Middle frontal gyrus (tissue), 1 donor: ENCODE data around the gene TEX19.
"Not testable (repeated sequence)": the region's sequence is repeated elsewhere in the genome, so short reads cannot be mapped to it uniquely, and the experiment has no call there.

Experiments
- DNase-seq: peaks from one replicate; pipeline ENCODE4 v3.0.0-alpha.2; 2015; ENCODE audit warnings: low spot score; ENCODE audit errors: extremely low spot score

TEX19 gene

DNA sequence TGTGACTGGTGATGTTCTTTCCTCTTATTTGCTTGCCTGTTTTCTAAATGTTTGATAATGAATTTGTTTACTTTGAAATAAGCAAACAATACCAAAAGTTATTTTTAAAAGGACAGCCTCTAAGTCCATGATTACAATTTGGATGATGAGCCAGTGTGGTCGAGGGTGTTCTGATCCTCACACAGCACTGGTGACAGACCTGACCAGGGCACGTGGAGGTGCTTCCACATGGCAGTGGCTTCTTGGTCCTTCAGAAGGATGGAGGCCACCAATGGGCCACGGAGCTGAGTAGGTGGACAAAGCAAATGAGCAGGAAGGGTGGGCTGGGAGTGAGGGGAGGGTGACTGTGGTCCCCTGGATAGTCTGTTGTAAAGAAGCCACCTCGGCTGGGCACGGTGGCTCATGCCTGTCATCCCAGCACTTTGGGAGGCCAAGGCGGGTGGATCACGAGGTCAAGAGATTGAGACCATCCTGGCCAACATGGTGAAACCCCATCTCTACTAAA lies 4.2 kb upstream of the TEX19 start:
- no peak for DNase-seq

DNA sequence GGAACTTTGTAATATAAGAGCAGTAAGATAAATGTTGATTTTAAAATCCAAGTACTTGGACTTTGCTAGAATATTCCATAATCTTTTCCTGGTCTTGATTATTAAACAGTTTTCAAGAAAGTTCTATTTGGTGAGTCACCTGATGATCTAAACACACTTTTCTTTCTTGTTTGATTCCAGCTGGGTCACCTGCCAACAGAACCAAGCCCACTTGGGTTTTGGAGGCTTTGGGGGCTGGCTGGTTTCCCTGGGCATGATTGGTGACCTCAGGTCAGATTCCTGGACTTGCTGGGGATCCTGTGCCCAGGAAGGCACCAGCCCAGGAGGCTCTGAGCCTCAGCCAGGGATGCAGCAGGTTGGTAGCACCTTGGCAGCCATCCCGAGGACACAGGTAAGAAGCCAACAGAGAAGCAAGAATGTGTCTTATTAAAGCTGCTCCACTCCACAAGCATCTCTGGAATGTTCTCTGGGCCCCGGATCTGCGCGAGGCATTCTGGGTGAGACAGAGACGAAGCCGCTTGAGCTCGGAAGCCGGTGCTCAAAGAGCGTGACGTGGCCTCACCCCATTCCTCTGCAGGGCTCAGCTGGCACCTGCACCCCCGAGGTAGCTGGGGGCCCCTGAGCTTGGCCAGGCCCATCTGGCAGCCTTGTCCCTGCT lies 3.1 kb upstream of the TEX19 start:
- DNase-seq = no peak

DNA sequence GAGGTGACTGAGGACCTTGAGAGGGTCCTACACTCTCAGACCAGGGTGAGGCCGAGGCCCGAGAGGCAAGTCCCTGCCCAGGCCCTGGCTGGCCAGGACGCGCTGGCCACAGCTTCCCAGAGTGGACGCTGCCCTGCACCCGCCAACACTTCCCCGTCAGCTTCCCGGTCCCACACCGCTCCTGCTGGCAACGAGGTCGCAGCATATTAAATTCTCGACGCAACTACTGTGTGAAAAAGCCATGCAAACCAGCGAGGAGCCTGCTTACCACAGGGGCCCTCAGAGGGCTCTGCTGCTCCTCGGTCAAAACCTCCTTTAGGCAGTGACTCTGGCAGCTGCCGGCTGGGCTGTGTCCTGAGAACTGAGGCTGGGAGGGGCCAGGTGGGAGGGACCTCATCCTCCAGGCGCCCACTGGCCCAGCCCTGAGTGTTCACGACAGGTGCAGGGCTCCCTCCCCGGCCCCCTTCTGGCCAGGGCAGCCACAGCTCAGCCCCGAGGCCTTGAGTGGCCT lies 2.1 kb upstream of the TEX19 start:
- no peak for DNase-seq

DNA sequence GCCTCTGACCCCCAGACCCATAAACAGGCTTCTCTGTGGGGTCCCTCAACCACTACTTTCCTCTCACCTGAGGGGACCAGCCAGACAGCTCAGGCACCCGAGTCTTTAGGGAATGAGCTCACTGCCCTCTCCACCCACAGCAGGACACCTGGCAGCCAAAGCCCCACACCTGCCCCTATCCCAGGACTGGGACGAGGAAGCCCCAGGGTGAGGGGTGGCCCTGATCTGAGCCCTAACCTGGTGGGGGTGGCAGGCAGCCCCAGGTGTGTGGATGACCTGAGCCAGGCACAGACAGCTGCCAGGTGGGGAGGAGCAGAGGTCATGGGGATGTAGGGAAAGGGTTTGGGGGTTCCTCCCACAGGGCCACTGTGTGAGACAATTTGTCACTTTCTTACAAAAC lies 1.7 kb upstream of the TEX19 start:
- DNase-seq = no peak

DNA sequence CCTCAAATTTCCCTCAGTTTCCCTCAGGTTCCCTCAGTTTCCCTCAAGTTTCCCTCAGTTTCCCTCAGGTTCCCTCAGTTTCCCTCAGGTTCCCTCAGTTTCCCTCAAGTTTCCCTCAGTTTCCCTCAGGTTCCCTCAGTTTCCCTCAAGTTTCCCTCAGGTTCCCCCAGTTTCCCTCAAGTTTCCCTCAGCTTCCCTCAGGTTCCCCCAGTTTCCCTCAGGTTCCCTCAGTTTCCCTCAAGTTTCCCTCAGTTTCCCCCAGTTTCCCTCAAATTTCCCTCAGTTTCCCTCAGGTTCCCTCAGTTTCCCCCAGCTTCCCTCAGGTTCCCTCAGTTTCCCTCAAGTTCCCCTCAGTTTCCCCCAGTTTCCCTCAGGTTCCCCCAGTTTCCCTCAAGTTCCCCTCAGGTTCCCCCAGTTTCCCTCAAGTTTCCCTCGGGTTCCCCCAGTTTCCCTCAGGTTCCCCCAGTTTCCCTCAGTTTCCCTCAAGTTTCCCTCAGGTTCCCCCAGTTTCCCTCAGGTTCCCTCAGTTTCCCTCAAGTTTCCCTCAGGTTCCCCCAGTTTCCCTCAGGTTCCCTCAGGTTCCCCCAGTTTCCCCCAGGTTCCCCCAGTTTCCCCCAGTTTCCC lies 516 bp downstream of the TEX19 start:
- not testable (repeated sequence) for DNase-seq

DNA sequence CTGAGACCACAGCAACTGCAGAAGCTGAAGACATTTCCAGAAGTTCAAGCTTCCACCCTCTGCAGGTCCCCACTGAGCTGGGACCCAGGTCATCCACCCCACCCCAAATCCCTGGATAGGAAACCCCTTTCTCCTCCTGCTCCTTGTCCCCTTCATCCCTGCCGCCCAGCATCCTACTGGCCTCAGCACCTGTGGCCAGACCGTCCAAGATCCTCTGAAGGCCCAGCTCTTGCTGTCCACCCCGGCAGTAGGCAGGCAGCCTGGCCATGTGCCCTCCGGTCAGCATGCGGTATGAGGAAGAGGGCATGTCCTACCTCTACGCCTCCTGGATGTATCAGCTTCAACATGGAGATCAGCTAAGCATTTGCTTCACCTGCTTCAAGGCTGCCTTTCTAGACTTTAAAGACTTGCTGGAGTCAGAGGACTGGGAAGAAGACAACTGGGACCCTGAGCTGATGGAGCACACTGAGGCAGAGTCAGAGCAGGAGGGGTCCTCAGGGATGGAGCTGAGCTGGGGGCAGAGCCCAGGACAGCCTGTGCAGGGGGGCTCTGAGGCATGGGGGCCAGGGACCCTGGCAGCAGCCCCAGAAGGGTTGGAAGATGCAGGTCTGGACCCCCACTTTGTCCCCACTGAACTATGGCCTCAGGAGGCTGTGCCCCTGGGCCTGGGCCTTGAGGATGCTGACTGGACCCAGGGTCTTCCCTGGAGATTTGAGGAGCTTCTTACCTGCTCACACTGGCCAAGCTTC lies 3.0 kb downstream of the TEX19 start:
- DNase-seq = no peak

DNA sequence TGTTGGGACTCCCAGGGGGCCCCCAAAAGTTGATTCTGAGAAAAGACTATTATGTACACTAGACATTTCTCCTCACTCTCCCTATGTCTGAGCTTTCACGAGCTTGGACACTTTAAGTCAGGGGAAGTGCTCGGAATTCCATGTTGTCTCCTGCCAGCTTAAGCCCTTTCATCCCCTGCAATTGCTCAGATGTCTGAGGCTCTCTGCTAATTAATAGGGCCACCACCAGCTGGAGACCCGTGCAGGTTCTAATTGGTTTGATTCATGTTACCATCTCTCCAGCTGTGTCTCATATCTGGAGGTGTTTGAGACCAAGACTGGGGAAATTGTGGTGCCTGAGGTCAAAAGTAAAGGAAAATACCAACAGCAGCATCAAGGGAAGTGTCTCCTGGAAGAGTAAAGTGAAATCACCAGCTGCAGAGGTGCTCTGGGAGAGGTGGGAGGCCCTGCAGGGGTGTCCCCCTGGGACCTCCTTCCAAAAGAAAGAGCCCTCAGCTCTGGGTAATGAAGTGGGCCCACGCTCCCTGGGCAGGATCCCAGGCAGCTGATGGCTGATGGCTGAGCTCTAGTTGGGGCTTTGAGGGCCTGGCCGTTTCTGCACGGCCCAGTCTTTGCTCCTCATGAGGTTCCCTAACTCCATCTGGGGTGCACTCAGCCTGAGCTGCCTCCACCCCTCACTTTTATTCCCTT lies 6.7 kb downstream of the TEX19 start:
- DNase-seq = no peak

DNA sequence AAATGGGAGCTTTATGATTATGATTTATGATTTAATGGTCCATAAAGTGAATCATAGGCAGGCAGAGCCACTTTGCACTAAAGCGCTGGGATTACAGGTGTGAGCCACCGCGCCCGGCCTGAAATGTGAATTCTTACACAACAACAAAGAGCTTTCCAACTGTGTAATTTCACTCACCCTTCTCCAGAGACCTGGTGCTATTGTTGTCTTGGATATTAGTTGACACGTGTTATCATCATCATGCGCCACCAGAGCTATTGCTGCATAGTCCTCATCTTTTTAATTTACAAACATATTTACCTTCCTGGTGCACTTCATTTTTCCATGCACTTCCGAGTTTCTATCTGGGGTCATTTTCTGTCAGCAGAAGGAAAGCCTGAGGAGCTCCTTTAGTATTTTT lies 7.7 kb downstream of the TEX19 start:
- DNase-seq = no peak

DNA sequence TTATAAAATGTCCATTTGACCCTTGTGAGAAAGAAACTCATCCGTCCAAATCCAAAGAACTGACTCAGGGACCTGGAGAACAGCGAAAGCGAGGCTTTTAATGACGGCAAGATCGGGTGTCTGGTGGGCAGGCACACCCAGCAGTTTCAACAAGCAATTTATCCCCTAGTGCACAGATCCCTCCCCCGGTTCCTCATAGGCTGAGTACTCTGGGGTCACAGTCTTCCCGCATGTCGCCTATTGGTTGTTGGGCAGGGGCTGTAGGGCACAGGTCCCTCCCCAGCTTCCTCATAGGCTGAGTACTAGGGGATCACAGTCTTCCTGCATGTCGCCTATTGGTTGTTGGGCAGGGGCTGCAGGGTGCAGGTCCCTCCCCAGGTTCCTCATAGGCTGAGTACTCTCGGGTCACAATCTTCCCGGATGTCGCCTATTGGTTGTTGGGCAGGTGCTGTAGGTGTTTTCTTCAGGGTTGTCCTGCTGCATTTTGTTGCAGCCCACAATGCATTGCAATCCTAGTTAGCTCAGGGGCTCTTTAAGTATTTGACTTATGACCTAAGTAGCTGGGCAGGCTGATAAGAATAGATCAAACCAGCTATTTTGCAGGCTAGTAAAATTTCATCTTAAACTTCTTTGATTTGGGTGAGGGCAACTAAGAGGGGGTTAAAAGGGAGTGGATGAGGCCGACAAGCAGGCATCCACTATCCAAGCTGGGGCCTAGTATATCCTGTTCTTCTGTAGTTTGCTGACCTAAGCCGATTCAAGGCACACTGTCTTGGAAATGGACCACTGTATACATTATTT lies 8.9 kb downstream of the TEX19 start:
- DNase-seq = no peak

DNA sequence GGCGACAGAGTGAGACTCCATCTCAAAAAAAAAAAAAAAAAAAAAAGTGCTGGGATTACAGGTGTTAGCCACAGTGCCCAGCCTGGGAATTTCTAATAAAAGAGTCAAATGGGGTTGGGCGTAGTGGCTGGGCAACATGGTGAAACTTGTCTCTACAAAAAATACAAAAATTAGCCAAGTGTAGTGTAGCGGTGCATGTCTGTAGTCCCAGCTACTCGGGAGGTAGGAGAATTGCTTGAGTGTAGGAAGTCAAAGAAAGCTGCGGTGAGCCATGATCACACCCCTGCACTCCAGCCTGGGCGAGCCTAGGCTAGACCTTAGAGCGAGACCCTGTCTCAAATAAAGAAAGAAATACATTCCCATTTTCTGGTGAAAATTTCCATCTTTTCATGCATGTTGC lies 10.2 kb downstream of the TEX19 start:
- no peak for DNase-seq

DNA sequence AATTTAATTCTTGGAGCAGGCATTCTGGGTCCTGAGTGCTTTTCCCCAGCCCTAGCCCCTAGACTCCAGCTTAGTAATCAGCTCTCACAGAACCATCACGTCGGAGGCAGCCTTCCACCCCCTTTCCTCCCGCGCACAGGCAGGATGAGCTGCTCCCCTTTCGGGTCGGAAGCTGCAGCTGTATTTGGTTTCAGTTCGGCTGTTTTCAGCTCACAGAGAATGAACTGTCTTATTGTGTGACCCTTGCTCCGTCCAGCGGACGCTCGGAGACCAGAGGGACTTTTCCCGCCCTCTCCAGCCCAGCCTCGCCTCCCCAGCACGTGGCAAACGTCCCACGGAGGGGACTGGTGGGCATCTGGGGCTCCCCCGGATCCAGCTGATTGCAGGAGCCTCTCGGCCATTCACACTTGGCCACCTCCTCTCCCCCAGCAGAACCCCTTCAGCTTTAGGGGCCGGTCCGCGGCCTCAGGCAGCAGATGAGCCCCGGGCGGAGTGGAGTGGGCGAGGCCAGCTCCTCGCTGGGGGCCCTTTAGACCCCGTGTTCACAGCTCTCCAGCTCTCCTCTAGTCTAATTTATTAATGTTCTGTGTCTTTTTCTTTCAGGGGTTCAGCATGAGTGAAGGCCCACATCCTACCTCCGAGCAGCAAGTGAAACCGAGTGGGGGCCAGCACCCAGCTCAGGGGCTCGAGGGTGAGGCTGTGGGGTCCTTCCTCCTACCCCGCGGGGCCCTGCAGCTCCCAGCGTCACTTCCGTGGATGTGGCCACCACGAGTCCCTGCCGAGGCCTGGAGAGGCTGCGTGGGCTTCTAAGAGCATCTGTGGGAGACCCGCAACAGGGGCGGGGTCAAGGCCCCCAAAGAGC lies 11.7 kb downstream of the TEX19 start:
- DNase-seq = no peak

DNA sequence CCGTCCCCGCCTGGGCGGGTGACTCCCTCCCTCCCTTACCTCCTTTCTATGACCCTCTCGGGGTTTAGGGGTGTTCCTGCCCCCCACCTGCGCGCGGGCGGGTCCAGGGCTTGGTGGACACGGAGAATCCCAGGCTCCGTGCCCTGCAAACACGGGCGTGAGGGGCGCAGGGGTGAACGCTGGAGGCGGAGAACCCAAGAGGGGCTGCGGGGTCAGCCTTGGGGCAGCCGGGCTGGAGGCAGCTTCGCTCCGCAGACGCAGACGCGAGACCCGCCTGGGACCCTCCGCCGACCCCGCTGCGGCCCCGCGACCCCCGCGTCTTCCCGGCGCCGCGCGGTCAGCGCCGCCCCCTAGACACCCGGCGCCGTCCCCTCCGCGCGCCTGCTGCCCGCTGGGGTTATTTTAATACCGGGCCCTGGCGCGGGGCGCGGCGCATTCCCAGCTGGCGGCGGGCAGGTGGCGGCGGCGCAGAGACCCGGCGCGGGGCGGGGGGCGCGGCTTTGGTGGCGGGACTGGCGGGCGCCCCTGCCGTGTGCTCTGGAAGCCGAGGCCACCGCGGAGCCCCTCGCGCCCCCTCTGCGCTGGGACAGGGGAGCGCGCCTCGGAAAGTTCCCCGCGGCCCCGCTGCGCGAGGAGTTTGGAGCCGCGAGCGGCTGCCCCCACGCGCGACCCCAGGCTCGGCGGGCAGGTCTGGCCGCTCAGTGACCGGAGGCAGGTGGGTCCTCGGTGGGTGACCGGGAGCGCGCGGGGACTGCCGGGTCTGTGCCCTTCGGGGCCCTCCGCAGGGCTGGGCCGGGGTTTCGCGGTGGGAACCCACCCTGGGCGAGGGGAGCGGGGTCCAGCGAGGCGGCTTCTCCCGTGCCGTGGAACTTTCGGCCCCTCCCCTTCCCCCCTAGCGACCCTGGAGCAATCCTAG lies 12.5 kb downstream of the TEX19 start, which contains the start of gene UTS2R:
UTS2R (plus strand) TSS at position 433 of the 916 bp plus-strand sequence. CDS start 2,560 bp downstream, outside the sequence.
- DNase-seq = no peak

DNA sequence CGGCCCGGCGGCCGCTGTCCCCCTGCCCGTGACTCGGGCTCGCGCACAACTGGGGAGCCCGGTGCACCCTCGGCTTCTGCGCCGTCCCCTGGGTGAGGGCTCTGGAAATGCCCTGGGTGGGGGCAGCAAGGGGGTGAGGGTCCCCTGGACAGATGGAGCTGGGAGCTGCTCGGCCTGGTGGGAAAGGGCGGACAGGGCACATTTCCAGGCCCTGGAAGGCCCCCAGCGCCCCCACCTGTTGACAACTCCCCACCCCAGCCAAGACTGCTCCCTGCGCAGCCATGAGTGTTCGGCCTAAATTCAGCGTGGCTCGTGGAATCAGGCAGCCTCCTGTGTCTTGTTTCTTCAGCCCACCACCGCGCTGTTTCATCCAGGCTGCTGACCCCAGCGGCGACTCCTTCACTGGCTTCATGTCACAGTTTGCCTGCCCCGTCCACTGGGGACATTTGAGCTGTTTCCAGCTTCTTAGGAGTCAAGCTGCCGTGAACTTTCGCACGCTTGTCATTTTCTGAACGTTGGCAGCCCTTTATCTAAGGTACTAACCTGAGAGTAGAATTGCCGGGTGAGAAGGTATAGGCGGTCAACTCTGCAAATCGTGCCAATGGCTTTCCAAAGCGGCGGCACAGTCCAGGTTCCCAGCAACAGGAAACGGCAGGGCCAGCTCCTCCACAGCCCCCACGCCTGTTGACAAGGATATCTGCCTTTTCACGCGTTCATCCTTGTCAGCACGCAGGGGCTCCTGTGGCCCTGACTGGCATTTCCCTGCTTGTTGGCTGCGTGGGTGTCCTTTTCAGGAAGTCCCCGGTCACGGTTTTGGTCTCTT lies 13.4 kb downstream of the TEX19 start:
- no peak for DNase-seq

DNA sequence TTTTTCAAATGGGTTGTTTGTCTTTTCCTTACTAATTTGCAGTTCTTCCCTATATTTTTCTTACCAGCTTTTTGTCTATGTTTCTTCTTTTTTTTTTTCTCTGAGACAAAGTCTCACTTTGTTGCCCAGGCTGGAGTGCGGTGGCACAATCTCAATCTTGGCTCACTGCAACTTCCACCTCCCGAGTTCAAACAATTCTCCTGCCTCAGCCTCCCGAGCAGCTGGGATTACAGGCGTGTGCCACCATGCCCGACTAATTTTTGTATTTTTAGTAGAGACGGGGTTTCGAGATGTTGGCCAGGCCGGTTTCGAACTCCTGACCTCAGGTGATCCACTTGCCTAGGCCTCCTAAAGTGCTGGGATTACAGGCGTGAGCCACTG lies 14.0 kb downstream of the TEX19 start:
- not testable (repeated sequence) for DNase-seq

DNA sequence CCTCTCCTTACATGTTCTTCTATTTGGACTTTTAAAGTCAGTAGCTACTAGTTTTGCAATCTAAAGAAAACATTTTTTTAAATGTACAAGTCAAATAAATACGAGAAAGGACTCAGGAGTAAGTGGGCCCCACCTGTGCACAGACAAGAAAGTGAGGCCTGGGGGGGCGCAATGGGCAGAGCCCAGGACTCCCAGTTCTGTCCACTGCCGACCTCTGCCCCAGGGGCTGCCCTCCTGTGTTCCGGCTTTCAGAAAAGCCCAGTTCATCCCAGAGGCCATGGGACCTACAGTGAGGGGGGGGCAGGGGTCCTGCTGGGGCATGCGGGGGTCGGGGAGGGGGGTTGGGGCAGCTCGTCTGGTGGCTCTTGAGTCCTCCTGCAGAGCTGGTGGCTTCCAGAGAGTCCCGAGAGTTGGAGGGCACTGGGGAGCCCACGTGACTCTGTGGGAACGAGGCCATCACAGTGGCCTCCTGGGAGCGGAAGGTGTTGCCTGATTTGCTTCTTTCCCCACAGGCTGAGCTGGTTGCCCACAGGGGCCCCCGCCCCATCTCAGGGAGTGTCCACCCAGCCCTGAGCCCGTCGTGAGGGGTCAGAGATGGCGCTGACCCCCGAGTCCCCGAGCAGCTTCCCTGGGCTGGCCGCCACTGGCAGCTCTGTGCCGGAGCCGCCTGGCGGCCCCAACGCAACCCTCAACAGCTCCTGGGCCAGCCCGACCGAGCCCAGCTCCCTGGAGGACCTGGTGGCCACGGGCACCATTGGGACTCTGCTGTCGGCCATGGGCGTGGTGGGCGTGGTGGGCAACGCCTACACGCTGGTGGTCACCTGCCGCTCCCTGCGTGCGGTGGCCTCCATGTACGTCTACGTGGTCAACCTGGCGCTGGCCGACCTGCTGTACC lies 14.9 kb downstream of the TEX19 start:
- no peak for DNase-seq

DNA sequence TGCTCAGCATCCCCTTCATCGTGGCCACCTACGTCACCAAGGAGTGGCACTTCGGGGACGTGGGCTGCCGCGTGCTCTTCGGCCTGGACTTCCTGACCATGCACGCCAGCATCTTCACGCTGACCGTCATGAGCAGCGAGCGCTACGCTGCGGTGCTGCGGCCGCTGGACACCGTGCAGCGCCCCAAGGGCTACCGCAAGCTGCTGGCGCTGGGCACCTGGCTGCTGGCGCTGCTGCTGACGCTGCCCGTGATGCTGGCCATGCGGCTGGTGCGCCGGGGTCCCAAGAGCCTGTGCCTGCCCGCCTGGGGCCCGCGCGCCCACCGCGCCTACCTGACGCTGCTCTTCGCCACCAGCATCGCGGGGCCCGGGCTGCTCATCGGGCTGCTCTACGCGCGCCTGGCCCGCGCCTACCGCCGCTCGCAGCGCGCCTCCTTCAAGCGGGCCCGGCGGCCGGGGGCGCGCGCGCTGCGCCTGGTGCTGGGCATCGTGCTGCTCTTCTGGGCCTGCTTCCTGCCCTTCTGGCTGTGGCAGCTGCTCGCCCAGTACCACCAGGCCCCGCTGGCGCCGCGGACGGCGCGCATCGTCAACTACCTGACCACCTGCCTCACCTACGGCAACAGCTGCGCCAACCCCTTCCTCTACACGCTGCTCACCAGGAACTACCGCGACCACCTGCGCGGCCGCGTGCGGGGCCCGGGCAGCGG lies 15.7 kb downstream of the TEX19 start:
- DNase-seq = no peak
